EL (cell line): ENCODE measurements around the gene PAN3.
"Not testable (repeated sequence)": the region's sequence is repeated elsewhere in the genome, so short reads cannot be mapped to it uniquely, and the experiment has no call there.

Experiments
- DNase-seq: peaks from one replicate; pipeline ENCODE4 v3.0.0-alpha.2; 2016

The PAN3 gene, protein sequence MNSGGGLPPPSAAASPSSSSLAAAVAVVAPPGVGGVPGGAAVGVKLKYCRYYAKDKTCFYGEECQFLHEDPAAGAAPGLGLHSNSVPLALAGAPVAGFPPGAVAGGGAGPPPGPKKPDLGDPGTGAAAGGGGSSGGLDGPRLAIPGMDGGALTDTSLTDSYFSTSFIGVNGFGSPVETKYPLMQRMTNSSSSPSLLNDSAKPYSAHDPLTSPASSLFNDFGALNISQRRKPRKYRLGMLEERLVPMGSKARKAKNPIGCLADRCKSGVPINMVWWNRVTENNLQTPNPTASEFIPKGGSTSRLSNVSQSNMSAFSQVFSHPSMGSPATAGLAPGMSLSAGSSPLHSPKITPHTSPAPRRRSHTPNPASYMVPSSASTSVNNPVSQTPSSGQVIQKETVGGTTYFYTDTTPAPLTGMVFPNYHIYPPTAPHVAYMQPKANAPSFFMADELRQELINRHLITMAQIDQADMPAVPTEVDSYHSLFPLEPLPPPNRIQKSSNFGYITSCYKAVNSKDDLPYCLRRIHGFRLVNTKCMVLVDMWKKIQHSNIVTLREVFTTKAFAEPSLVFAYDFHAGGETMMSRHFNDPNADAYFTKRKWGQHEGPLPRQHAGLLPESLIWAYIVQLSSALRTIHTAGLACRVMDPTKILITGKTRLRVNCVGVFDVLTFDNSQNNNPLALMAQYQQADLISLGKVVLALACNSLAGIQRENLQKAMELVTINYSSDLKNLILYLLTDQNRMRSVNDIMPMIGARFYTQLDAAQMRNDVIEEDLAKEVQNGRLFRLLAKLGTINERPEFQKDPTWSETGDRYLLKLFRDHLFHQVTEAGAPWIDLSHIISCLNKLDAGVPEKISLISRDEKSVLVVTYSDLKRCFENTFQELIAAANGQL

GRCh38 chr13:28138012-28138755, at the start of gene PAN3:
TSS of gene PAN3 (plus strand) at chr13:28138545. CDS start at chr13:28138658, 113 bp downstream.
- peak; percentile 91 for DNase-seq

DNA sequence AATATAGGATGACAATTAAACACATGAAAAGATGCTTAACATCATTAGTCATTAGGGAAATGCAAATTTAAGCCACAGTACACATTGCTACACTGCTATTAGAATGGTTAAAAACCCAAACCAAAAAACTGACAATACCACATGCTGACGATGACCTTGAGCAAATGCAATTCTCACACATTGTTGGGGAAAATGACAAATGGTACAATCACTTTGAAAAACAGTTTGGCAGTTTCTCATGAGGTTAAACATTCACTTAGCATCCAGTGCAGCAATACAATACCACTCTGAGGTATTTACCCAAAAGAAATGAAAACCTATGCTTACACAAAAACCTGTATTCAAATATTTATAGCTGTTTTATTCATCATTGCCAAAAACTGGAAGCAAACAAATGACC, 49.3 kb upstream of the PAN3 start:
- no peak for DNase-seq

- no peak for DNase-seq
These were observed 45.9 kb upstream of the PAN3 start for GRCh38 chr13:28092431-28092830.

- DNase-seq: no peak
These were observed 44.5 kb upstream of the PAN3 start for GRCh38 chr13:28093881-28094280.

DNA sequence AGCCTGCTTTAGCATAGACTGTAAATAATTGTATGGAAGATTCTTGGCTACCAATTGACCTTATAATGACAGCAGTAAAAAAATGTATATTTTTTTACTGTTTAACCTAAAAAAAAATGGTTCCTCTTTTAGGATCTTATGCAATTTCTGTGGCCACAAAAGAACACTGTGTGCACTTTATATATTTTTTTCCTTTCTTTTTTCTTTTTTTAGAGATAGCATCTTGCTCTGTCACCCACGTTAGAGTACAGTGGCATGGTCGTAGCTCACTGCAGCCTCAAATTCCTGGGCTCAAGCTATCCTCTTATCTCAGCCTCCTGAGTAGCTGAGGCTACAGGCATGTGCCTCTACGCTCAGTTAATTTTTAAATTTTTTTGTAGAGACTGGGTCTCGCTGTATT, 44.0 kb upstream of the PAN3 start:
- no peak for DNase-seq

- DNase-seq: no peak
These were observed 40.8 kb upstream of the PAN3 start for GRCh38 chr13:28097503-28097902.

DNA sequence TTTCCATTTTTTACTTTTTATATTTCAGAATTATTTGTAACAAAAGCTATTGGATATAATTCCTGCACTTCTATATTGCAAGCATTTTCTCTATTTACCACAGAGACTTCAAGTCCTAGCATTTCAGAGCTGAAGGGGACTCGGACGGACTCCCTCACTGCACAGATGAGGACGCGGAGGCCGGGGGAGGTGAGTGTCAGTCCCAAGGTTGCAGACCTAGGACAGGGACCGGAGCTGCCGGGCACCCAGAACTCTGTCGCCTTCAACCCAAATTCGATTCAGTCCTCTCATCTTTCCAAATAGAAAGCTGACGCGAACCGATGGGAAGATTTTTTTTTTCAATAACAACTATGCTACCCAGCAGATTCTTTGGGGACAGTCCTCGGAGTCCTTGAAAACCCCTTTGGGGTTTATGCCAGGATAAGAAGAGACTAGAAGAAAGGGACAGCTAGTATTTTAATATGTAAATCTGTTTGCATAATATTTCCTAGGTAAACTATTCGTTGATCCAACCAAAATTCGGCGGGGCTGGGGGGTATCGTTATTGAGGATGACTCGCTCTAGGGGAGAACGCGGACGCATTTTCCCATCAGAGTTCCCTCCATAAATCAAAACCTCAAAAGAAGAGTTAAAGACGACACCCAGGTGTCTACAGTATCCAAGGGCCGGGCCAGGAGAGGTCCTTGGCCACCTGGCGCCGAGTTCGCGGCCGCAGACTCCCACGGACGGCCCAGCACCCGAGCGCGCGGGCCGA, 38.8 kb upstream of the PAN3 start:
- no peak for DNase-seq

DNA sequence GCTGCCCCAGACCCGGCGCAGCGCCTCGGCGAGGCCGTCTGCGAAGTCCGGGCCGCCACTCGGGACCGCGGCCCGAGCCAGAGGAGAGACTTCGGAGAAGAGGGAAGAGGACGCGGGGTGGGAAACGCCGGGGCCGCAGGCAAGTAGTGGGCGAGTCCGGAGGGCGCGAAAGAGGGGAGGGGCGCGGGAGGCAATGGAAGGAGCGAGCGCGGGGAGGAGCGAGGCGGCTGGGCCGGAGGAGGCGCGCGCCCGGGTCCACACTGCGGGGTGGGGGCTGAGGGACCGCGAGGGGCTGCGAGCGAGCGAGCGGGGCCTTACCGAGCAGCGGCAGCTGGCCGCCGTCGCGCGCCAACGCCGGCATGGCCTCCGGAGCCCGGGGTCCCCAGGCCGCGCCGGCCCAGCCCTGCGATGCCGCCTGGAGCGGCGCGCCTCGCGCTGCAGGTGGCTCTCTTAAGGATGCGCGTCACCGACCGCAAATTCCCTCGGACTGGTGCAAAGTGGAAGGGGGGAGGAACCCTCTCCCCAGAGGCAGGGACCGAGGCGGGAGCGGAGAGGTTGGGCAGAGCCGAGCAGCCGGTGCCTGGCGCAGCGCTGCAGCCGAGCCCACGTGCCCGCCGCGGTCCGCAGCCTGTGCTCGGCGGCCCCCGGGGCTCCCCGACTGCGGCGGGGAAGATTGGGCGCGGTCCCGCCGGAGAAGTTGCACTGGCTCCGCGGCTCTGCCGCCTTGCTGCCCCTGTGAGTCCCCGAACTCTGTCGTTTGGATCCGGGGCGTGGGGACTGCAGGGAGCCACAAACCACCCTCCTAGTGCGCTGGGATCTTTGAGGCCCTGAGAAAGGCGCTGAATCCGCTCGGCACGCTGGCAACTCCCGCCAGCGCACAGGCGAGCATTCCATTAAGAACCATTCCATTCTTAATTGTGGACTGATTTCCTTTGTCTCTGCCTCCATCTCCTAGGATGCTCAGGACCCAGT, 37.9 kb upstream of the PAN3 start, which contains the start of gene FLT3:
FLT3 (minus strand) TSS at position 427 of the 972 bp plus-strand sequence; CDS start at position 361, 66 bp downstream.
- DNase-seq: peak; percentile 63

GRCh38 chr13:28101886-28102285, 36.5 kb upstream of the PAN3 start:
- not testable (repeated sequence) for DNase-seq

- DNase-seq: no peak
These were observed 31.4 kb upstream of the PAN3 start for GRCh38 chr13:28106976-28107375.

DNA sequence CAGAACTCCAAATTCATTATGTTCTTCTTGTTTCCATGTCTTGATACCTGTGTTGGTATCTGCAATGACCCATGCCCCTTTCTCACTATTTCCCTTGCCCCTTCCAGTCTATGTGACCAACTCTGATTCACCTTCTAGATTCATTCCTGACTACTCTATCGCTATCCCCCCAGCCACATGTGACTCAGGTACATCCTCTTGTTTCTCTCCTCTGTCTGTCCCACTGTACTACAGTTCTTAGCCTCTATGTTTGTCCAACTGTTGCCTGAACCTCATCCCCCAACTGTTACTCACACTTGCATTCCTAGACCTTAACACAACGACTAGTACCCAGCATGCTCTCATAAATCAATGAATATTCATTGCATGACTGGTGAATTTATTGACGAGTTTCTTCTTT, 27.9 kb upstream of the PAN3 start:
- no peak for DNase-seq

GRCh38 chr13:28116736-28117135, 21.6 kb upstream of the PAN3 start:
- no peak for DNase-seq

- peak; percentile 15 for DNase-seq
These were observed 20.5 kb upstream of the PAN3 start for GRCh38 chr13:28117689-28118377.

DNA sequence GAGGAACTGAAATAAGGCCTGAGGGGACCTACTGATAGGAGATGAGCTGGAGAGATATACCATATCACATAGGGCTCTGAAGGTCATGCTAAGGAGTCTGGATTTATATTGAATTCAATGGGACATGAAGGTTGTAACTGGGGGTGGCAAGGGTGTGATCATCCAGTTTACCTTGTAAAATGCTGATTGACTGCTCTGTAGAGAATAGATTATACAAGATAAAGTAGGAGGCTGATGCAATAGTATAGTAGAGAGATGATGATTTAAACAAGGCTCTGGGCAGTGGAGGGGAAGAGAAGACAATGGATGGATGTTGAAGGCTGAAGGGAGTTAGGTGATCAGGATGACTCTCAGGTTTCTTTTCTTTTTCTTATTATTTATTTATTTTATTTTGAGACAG, 18.0 kb upstream of the PAN3 start:
- no peak for DNase-seq

DNA sequence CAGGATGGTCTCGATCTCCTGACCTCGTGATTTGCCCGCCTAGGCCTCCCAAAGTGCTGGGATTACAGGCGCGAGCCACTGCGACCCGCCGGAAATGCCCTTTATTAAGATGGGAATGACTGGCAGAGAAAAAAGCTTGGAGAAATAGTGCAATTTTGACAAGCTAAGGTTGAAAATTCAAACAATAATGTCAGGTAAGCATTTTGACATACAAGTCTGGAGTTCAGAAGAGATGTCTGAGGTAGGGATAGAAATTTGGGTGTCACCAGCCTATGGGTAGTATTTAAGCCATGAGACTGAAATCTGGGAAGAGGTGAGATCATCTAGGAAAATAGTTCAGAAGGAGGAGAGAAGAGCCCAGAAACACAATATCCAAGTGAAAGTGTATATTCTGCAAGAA, 17.1 kb upstream of the PAN3 start:
- DNase-seq: no peak

- DNase-seq: no peak
These were observed 10.3 kb upstream of the PAN3 start for GRCh38 chr13:28128030-28128429.

DNA sequence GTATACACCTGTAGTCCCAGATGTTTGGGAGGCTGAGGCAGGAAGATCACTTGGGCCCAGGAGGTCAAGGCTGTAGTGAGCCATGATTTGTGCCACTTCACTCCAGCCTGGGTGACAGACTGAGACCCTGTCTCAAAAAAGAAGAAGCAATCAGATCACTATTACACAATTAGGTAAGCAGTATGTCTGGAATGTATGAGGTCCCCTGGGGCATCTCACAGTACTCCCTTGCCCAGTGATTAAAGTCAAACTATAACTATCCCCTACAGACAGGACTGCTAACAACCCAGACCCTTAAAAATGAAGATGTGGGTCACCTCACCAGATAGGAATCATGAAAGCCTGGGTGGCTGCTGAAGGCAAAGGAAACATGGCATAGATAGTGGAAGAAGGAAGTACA, 9.4 kb upstream of the PAN3 start:
- no peak for DNase-seq

DNA sequence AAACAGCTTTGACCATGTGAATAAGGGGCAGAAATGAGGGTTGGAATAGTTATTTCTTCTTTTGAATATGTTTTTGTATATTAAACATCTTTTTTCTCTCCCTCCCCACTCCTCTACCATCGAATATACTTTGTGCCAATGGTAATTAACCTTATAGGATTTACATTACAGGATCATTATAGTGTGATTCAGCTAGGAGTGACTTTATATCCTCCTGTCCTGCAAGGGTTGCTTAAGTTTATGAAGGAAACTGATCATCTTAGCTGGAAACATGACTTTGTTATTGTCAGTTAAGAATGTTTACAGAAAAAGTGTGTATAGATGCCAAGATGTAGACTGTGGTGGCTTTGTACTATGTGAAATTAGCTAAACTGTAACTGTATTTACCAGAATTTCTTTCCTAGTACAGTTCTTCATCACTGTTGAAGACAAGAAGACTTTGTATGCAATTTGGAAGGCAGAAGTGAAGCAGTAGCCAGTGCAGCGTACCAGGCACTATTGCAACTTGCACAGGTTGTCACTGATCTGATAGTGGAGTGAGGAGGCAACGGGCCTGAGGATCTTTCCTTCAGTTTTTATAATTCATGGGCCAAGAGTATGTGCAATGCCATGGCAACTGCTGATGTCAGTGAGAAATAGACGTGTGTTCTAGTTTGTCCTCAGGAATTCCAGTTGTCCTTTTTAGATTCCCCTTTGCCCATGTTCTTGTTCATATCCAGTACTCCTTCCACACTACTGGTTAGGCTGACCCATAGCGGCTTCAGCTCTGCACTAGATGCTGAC, 8.2 kb upstream of the PAN3 start:
- DNase-seq: no peak

- DNase-seq: no peak
These were observed 6.7 kb upstream of the PAN3 start for GRCh38 chr13:28131646-28132045.

DNA sequence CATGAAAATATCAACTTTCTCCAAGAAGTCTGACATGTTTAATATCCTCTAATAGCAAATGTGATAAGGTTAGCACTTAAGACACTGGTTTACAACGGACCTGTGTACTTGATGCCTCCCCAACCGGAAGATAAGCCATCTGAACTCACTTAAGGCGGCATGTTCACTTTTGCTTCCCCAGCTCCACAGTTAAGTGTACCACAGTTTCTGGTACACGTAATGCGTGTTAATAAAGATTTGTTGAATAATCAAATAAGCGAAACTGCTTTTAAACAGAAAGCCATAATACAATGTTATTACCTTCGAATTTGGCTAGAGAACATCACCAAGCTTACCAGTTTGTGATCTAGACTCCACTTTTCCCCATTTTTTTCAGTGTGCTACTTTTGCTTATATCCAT, 1.4 kb upstream of the PAN3 start:
- DNase-seq: no peak
